KG1 (cell line): Measurements from ENCODE around the gene SRA1.

Experiments
- DNase-seq: peaks from one replicate; lab custom pipeline; 2025; lab: John Stamatoyannopoulos, UW

SRA1 gene

DNA sequence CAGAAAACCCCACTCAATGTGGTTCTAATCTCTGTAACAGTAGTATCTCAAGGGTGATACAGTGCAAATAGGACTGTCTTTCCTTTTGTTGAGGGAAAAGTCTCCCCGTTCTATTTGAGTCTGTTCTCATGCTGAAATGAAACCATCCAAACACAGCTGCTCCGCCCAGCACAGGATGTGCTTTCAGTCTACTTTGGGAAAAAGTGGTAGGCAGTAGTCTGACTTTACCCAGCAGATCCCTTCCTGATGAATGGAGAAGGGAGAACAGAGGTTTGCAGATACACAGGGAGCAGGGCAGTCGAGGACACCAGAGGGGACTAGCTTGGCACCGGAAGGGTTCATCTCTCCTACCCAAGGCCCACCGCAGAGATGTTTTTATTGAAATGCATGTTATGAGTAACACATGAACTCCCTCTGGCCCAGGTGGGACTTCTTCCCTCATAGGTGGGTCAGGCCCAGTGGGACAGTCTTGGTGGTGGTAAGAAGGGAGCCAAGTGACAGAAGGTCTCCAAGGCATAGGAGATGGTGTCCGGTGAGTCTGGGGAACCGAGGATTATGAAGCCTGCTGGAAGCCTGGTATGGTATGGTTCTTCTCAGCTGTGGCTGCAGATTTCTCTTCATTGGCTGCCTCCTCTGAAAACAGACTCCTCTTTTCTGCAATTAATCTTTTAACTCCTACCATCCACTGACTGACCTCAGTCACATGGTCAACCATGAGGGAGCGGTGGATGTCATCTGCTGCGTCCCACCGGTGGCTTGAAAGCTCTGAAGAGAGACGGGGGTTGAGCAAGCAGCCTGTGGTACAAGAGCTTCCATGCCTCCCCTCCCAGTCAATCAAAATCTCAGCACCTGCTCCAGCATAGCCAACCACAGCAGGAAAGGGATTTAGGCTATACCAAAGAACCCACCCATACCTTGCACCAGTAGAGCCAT is 6.9 kb downstream of the SRA1 start:
- DNase-seq, result no peak

DNA sequence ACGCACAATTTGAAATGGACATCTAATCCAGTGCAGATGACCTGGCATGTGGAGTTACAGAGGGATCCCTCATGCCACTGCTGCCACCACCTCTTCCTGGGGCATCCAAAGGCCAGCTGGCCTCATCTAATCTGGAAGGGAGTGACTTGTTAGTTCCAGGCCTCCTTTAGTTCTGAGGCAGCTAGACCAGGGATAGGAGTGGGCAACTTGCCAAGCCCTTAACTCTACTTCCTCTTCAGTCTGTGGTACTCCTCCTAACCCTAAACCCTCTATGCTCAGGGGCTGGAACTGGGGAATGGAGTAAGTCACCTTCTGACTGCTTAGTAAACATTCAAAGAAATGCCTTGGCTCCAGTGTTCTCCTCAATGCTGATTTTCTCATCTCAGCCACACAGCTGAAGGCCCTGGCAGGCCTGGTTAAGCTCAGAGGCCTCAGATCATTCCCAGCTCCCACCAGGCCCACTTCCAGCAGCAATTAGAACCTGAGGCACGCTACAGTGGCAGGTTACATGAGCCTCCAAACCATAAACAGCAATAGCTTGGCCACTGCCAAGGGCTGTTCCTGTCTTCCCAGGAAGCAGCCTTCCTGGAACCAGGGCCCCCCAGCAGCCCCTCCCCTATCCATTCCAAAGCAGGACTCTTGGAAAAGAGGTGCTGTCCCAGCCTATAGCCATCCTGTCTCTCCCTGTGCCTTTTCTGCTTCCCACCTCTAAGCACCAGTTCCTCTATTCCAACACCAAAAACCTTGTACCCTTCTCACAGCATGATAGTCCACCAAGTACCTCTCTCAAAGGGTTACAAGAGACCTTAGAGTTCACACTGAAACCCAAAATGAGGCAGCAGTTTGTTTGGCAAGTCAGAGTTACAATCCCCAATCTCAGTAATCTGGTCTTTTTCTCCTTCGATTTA is 7.8 kb downstream of the SRA1 start:
- no peak for DNase-seq

DNA sequence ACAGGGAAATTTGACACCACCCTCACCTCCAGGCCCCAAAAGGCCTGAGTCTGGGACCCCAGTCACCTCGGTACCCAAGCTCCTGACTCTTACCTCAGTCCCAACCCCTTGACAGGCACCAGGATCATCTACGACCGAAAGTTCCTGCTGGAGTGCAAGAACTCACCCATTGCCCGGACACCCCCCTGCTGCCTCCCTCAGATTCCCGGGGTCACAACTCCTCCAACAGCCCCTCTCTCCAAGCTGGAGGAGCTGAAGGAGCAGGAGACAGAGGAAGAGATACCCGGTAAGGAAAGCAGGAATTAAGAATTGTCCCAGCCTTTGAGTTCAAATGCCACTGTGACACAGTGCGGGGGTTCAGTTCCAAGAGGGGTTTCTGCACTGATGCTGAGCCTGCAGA is 8.5 kb downstream of the SRA1 start:
- no peak for DNase-seq

DNA sequence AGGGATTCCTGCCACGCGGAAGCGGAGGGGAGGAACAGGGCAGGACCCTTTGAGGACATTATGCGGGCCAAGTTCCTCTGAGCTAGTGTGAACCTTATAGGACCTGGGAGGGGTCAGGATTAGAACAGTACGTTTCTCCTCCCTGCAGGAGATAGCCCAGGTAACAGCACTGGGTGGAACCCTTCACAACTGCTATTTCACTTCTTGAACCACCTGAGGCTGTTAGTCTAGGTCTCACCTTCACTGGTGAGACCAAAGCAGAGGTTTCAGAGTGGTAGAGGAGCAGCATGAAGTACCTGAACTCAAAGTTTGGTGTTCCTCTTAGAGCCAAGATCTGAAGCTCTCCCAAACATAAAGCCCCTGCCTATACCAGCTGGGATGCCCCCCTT is 9.0 kb downstream of the SRA1 start:
- DNase-seq, result no peak

DNA sequence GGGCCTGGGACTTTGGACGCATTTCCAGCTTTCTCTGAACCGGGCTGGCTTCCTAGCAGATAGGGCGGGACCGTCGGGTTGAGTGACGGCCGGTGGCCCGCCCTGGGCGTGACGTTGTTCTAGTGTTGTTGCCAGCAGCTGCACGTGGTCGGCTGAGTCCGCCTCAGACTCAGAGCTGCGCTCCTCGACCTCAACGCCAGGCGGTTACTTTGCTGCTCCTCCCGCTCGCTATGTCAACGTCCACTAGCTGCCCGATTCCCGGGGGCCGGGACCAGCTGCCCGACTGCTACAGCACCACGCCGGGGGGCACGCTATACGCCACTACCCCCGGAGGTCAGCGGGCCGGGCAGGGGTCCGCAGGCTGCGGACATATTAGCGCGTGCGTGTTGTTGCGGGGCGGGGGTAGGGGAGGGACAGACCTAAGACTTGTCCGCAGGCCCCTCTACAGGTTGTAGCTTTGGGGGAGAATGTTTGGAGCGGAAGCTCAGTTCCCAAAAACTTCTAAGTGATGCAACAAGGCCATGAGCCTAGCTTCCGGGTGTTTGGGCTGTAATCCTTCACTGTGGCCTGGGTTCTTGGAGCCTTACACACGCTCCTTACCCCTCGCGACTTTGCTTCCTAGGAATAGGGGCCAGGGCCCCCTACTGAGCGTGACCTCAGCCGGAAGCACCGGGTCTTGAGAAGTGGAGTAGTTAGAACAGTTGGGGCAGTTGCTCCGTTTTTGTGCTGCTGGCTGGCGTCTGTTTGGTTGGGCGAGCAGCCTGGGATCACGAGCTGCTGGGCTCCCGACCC is 9.6 kb downstream of the SRA1 start, which contains the start of gene EIF4EBP3:
Gene EIF4EBP3 (plus strand): TSS at position 155 of the 792 bp plus-strand sequence. CDS start 76 bp downstream, at position 231.
- no peak for DNase-seq

DNA sequence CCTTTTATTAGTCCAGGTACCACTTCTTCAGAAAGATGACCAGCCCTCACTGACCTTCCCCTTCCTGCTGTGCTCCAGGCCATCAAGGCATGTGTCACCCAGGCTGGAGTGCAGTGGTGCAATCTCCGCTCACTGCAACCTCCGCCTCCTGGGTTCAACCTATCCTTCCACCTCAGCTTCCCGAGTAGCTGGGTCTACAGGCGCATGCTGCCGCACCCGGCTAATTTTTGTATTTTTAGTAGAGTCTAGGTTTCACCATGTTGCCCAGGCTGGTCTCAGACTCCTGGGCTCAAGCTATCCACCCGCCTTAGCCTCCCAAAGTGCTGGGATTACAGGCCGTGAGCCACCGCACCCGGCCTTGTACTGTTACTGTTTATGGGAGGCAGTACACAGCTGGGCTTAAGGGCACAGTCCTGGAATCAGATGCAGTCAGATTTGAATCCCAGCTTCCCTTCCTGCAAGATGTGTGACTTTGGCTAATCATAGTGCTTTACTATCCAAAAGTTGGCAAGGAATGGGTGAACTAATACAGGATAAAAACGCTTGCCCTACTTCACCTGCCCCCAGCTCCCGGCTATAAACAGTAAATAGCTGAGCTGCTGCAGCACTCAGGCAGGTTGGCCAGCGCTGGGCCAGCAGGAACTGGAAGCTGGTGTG is 10.3 kb downstream of the SRA1 start:
- DNase-seq, result no peak

DNA sequence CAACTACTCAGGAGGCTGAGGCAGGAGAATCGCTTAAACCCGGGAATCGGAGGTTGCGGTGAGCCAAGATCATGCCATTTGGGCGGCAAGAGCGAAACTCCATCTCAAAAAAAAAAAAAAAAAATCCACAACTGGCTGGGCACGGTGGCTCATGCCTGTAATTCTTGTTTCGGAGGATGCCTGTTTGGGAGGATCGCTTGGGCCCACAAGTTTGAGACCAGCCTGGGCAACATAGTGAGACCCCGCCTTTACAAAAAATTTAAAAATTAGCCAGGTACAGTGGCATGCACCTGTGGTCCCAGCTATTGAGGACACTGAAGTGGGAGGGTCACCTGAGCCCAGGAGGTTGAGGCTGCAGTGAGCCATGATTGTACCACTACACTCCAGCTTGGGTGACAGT is 11.7 kb downstream of the SRA1 start:
- no peak for DNase-seq

DNA sequence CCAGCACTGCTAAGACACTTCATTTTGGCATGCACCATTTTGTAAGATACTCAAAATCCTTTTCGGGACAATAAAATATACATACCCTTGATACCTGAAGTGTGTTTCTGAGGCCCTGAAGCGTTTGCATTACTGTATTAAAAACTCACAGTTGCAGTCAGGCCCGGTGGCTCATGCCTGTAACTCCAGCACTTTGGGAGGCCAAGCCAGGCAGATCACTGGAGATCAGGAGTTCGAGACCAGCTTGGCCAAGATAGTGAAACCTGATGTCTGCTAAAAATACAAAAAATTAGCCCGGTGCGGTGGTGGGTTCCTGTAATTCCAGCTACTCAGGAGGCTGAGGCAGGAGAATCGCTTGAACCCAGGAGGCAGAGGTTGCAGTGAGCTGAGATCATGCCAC is 12.3 kb downstream of the SRA1 start:
- DNase-seq, result no peak

DNA sequence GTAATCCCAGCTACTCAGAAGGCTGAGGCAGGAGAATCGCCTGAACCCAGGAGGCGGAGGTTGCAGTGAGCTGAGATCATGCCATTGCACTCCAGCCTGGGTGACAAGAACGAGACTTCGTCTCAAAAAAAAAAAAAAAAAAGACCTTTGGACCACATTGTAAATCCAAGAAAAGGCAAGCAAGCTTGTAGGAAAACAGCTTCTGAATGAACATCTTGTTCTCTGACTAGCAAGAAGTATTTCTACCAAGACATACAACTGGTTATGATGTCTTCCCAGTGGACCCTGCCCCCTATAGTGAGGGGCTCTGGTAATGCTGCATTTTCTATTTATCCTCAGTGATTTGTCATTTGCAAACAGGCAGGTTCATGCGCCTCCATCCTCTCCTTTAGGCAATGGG is 14.3 kb downstream of the SRA1 start:
- DNase-seq, result no peak

DNA sequence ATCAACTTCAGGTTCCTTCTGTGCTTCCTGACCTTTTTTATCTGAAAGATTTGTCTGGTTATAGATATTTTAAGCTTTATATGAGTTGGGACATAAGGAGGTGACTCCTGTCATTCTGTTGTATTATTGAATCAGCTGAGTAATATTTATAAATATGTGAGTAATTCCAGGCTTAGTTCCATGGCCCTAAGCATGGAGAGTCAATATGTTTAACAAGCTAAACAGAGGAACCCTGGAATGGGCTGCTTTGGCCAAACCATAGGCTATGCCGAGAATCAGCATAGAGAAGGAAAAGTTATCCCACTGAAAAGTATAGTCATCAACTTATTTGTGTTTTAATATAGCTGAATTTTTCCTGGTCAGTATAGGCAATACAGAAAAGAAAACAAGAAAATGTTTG is 17.0 kb downstream of the SRA1 start:
- DNase-seq, result no peak

DNA sequence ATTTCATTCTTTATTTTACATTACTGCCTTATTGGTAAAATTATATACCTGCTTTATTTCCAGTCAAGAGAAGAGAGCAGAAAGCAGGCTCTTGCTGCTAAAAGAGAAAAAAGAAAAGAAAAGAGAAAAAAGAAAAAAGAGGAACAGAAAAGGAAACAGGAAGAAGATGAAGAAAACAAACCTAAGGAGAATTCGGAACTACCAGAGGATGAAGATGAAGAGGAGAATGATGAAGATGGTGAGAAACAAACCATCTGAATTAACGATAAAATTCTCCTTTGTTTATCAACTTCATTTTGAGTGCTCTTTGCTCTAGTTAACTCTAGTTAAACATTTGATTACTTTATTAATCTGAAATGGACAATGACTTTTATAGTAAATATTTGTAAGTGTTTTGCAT is 33.3 kb downstream of the SRA1 start:
- DNase-seq, result no peak

DNA sequence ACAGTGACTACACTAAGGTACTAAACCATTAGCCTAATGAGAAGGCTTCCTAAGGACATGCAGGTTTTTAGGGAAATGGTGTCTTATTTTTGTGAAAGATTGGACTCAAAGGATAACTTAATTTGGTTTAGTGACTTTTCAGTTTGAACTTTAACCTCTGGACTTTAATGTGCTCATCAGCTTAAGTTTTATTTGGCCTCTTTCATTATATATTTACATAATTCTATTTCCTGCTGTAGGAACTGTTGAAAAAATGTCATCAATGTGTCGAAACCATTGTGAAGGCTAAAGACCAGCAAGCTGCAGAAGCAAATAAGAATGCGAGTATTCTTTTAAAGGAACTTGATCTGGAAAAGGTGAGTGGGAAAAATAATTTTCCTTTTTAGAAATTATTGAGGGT is 44.1 kb downstream of the SRA1 start:
- no peak for DNase-seq

DNA sequence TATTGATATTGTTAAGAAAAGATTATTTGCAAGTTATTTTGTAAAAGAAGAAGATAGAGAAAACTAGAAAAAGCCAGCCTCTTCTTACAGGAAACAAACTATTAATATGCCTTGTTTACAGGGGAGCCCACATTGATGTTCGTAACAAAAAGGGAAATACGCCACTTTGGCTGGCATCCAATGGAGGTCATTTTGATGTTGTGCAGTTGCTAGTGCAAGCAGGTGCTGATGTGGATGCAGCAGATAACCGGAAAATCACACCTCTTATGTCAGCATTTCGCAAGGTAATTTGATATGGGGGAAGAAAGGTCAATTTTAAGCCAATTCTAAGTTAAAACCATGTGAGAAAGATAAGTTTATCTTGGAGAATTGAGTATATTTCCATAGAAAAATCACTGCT is 47.4 kb downstream of the SRA1 start:
- DNase-seq, result no peak

DNA sequence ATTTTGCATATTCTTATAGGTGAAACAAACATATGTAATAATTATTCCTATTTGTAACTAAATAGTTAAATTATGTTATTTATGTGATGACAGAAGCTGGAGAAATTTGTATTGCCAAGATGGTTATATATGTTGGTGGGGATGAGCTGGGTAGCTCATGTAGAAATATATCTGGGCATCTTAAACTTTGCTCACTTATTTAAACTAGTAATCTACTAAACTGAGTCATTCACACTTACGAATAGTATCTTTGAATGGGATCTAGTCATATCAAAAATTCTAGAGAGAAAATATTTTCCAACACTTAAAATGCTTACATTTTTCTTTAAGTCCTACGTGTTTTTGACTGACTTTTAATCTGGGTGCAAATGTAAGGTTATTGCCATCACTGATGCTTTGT is 54.4 kb downstream of the SRA1 start:
- DNase-seq, result no peak
